IMR-90 (cell line): Measurements from ENCODE around the gene CNIH2. TPM values are rescaled to one million over a fixed set of nuclear protein-coding genes. Genes with fewer than 3 reads are reported as not detected.

Experiments
- ATAC-seq: fragments of 200-7000 bp; cut with Tn5 transposase; 2 replicates; pipeline ENCODE4 v1.9.1; 2020; ENCODE audit warnings: low read depth, mild to moderate bottlenecking, moderate library complexity
- BruUV-seq: library from RNA; stranded (reverse); fragments of 400-500 nt; replicated peaks from 2 replicates; lab custom pipeline; 2021; lab: Mats Ljungman, UMichigan
- CTCF ChIA-PET: fragments of 300-600 bp; formaldehyde crosslinking; extraction: SDS; loops from one replicate; lab custom pipeline; 2021; ENCODE audit warnings: antibody characterized with exemption; lab: Yijun Ruan, JAX
- POLR2A ChIA-PET: fragments of 300-600 bp; sonication (Branson Sonifier 250); formaldehyde crosslinking; loops from one replicate; lab custom pipeline; 2022; ENCODE audit warnings: antibody characterized with exemption; ENCODE audit not compliant: unreplicated experiment; lab: Charles Lee
- DNase-seq: peaks from one replicate; pipeline ENCODE4 v3.0.0; 2013
- H2AFZ ChIP-seq: replicated peaks from 2 replicates; pipeline ENCODE3; 2013; ENCODE audit warnings: low read length, mild to moderate bottlenecking; ENCODE audit not compliant: poor library complexity
- H2AK5ac ChIP-seq: 2 replicates; pipeline ENCODE4 v1.6.1; 2013; ENCODE audit warnings: low read depth, low read length, inconsistent platforms
- H2AK9ac ChIP-seq: replicated peaks from 2 replicates; pipeline ENCODE3; 2013; ENCODE audit warnings: mild to moderate bottlenecking, low read depth, low read length, moderate library complexity; ENCODE audit not compliant: poor library complexity
- H2BK120ac ChIP-seq: 2 replicates; pipeline ENCODE4 v1.6.1; 2013; ENCODE audit warnings: low read depth, low read length, inconsistent platforms
- H2BK15ac ChIP-seq: 3 replicates; pipeline ENCODE4 v1.6.1; 2013; ENCODE audit warnings: low read depth, low read length, inconsistent platforms
- H2BK20ac ChIP-seq: 2 replicates; pipeline ENCODE4 v1.6.1; 2013; ENCODE audit warnings: low read depth, mild to moderate bottlenecking, inconsistent platforms, low read length, moderate library complexity
- H2BK5ac ChIP-seq: 2 replicates; pipeline ENCODE4 v1.6.1; 2013; ENCODE audit warnings: mild to moderate bottlenecking, low read depth, low read length, inconsistent platforms; ENCODE audit not compliant: poor library complexity, severe bottlenecking
- H3K14ac ChIP-seq: replicated peaks from 2 replicates; pipeline ENCODE4 v1.6.1; 2013; ENCODE audit warnings: low read depth, low read length, inconsistent platforms
- H3K18ac ChIP-seq: 2 replicates; pipeline ENCODE4 v1.6.1; 2013; ENCODE audit warnings: low read depth, low read length, control low read depth
- H3K23ac ChIP-seq: 2 replicates; pipeline ENCODE4 v1.6.1; 2013; ENCODE audit warnings: low read depth, low read length, inconsistent platforms
- H3K27ac ChIP-seq: 2 replicates; pipeline ENCODE4 v1.5.1; 2013; ENCODE audit warnings: mild to moderate bottlenecking, control low read depth, low read length; ENCODE audit not compliant: insufficient read depth
- H3K27me3 ChIP-seq: 2 replicates; pipeline ENCODE4 v1.6.1; 2013; ENCODE audit warnings: low read length; ENCODE audit not compliant: control insufficient read depth, insufficient read depth
- H3K36me3 ChIP-seq: 2 replicates; pipeline ENCODE4 v1.6.1; 2013; ENCODE audit warnings: low read length, mixed read lengths; ENCODE audit not compliant: control insufficient read depth, insufficient read depth
- H3K4ac ChIP-seq: 2 replicates; pipeline ENCODE4 v1.6.1; 2013; ENCODE audit warnings: low read depth, low read length, inconsistent platforms
- H3K4me1 ChIP-seq: 2 replicates; pipeline ENCODE4 v1.6.1; 2013; ENCODE audit warnings: low read length, mixed read lengths; ENCODE audit not compliant: control insufficient read depth, insufficient read depth
- H3K4me2 ChIP-seq: 2 replicates; pipeline ENCODE4 v1.6.1; 2013; ENCODE audit warnings: low read depth, mild to moderate bottlenecking, control low read depth, low read length, moderate library complexity
- H3K4me3 ChIP-seq: 2 replicates; pipeline ENCODE4 v1.5.1; 2013; ENCODE audit warnings: low read depth, mild to moderate bottlenecking, control low read depth, low read length, moderate library complexity; ENCODE audit not compliant: insufficient read depth
- H3K56ac ChIP-seq: 2 replicates; pipeline ENCODE4 v1.6.1; 2013; ENCODE audit warnings: low read length, inconsistent platforms; ENCODE audit not compliant: insufficient read depth; ENCODE audit errors: extremely low read depth
- H3K79me1 ChIP-seq, 2 experiments: 2 replicates each; pipeline ENCODE4 v1.6.1; 2013; ENCODE audit warnings: low read length in 2 of 2, inconsistent platforms in 1 of 2, low read depth in 1 of 2
- H3K9ac ChIP-seq: 2 replicates; pipeline ENCODE4 v1.6.1; 2013; ENCODE audit warnings: low read depth, low read length, control low read depth
- H3K9me1 ChIP-seq: 2 replicates; pipeline ENCODE4 v1.6.1; 2013; ENCODE audit warnings: low read length, inconsistent platforms; ENCODE audit not compliant: insufficient read depth
- H3K9me3 ChIP-seq: 2 replicates; pipeline ENCODE4 v1.6.1; 2013; ENCODE audit warnings: low read length; ENCODE audit not compliant: control insufficient read depth, insufficient read depth
- H4K20me1 ChIP-seq: 2 replicates; pipeline ENCODE4 v1.6.1; 2013; ENCODE audit warnings: low read length, inconsistent platforms; ENCODE audit not compliant: insufficient read depth
- H4K5ac ChIP-seq: 2 replicates; pipeline ENCODE4 v1.6.1; 2013; ENCODE audit warnings: mild to moderate bottlenecking, low read depth, low read length, control low read depth
- H4K8ac ChIP-seq, 2 experiments: 2 replicates each; pipeline ENCODE4 v1.6.1; 2013; ENCODE audit warnings: low read depth in 2 of 2, low read length in 2 of 2, control low read depth in 1 of 2, inconsistent platforms in 1 of 2
- H4K91ac ChIP-seq: 2 replicates; pipeline ENCODE4 v1.6.1; 2013; ENCODE audit warnings: low read depth, low read length, inconsistent platforms; ENCODE audit not compliant: insufficient read depth
- CEBPB ChIP-seq: IDR thresholded peaks from 2 replicates; pipeline ENCODE4 v1.6.1; 2012; ENCODE audit warnings: low read depth, low read length, improper control_type of control experiment
- CTCF ChIP-seq: conservative IDR thresholded peaks from 2 replicates; pipeline ENCODE4 v1.5.1; 2012; ENCODE audit warnings: mild to moderate bottlenecking, low read depth, low read length, improper control_type of control experiment
- MAZ ChIP-seq: IDR thresholded peaks from 2 replicates; pipeline ENCODE4 v1.6.1; 2012; ENCODE audit warnings: low read depth, mild to moderate bottlenecking, low read length, improper control_type of control experiment, moderate library complexity, borderline replicate concordance
- WGBS, 2 experiments: methylation state at CpG; one replicate each; pipeline versions ENCODE4 v1.1.5 to v1.1.7; 2013; ENCODE audit warnings: missing lambda C conversion rate in 2 of 2; ENCODE audit not compliant: insufficient read length in 1 of 2; ENCODE audit errors: extremely low coverage in 2 of 2; 5-methylcytosine and 5-hydroxymethylcytosine counted together
- dilution Hi-C: fragments of 300-500 bp; cut with HindIII; formaldehyde crosslinking; loops from one replicate; pipeline ENCODE4 v1.14.3; 2018; ENCODE audit warnings: low sequenced_read_pairs; ENCODE audit not compliant: unreplicated experiment
- in situ Hi-C: fragments of 300-500 bp; cut with MboI; formaldehyde crosslinking; loops from 3 replicates; pipeline ENCODE4 v1.14.3; 2019; ENCODE audit warnings: low sequenced_read_pairs, inconsistent platforms, mixed read lengths
- intact Hi-C: fragments of 100-400 bp; cut with micrococcal nuclease; formaldehyde crosslinking; loops from 2 replicates; pipeline ENCODE4 v1.10.0; 2022
- polyA plus RNA-seq, 3 experiments: library from polyadenylated mRNA; depleted of rRNA; stranded (reverse); fragments of >200 nt; gene quantifications; 2 replicates each; pipeline ENCODE4 v1.2.3, GENCODE V29; 2012; ENCODE audit warnings: low replicate concordance in 1 of 3
- total RNA-seq: library from RNA; depleted of rRNA; stranded (reverse); fragments of >200 nt; gene quantifications from 2 replicates; pipeline ENCODE4 v1.2.3, GENCODE V29; 2012

Gene CNIH2
- total and polyA plus RNA-seq, 2 of the 4 experiments (the other 2 are of a cell fraction): 0.54 to 3.4 TPM

GRCh38 chr11:66315498-66315885, 37.5 kb downstream of the CNIH2 start:
- no peak overlapping the region; the same call in 1 of the 2 replicates for H4K91ac ChIP-seq
- peak overlapping the region; percentile 81 for H3K4ac ChIP-seq
- intact Hi-C loops: no loop called here
- H4K8ac ChIP-seq: peak overlapping the region; percentile 1 to 59; a peak in 1 of 4 replicates
- in situ Hi-C loops: no loop called here
- H3K36me3 ChIP-seq: no peaks in the 10 kb centered on the region
- CTCF ChIA-PET: no interaction called here
- peaks cover 39% of the 10 kb centered on the region for H4K20me1 ChIP-seq
- peak overlapping the region; percentile 81 for H2AFZ ChIP-seq
- WGBS, 2 experiments: 46% methylated on average over 8 of the region's 14 CpGs; no CpG with 5 or more reads in 1 of the 2 experiments
- no TSS peak for BruUV-seq
- no peak for DNase-seq
- H3K9me1 ChIP-seq: peaks cover 11% of the 10 kb centered on the region
- dilution Hi-C loops: no loop called here
- ATAC-seq: no peak
- H3K18ac ChIP-seq: no peak overlapping the region
- H2BK20ac ChIP-seq: no peak overlapping the region
- peak overlapping the region; percentile 85 for H3K4me2 ChIP-seq
- peak overlapping the region; percentile 18; the same call in 1 of the 2 replicates for H3K56ac ChIP-seq
- H3K23ac ChIP-seq: peak overlapping the region; percentile 75
- peaks cover 32% of the 10 kb centered on the region for H3K4me1 ChIP-seq
- H2BK15ac ChIP-seq: no peak overlapping the region
- peak overlapping the region; percentile 77 for H2BK5ac ChIP-seq
- H3K79me1 ChIP-seq: peaks cover 0 to 42% of the 10 kb centered on the region in 2 experiments; a peak in 2 of 4 replicates
- TF ChIP-seq MAZ: no peak
- TF ChIP-seq CEBPB: no peak
- no peak for TF ChIP-seq CTCF
- no peaks in the 10 kb centered on the region for H3K27me3 ChIP-seq
- peak overlapping the region; percentile 0; the same call in 1 of the 2 replicates for H4K5ac ChIP-seq
- H2AK9ac ChIP-seq: peak overlapping the region; percentile 93
- peak overlapping the region; percentile 77 for H2AK5ac ChIP-seq
- H2BK120ac ChIP-seq: peak overlapping the region; percentile 47; the same call in 1 of the 2 replicates
- peak overlapping the region; percentile 94 for H3K14ac ChIP-seq
- POLR2A ChIA-PET: no interaction called here
- H3K9me3 ChIP-seq: no peaks in the 10 kb centered on the region
- H3K4me3 ChIP-seq: peak overlapping the region; percentile 72
- peak overlapping the region; percentile 95 for H3K9ac ChIP-seq
- H3K27ac ChIP-seq: peak overlapping the region; percentile 93
